ENCODE results near the gene VPS26C. TPM values are rescaled to one million over a fixed set of nuclear protein-coding genes. Genes with fewer than 3 reads are reported as not detected.
A peak's percentile ranks its signal among the peaks of the same experiment; 100 is the strongest.
"Not testable (repeated sequence)": the region's sequence is repeated elsewhere in the genome, so short reads cannot be mapped to it uniquely, and the experiment has no call there.

Gene VPS26C
- total RNA-seq = 10 to 100 TPM; 68.9 to 69.0 TPM

- peak; percentile 91 to 93 for ATAC-seq
- peak; percentile 97 to 99 for DNase-seq (ENCODE audit: low spot score in 2 of 2)
- no peaks in the 10 kb centered on the region for H3K9me3 Mint-ChIP-seq
- H3K36me3 Mint-ChIP-seq = peaks cover 9 to 22% of the 10 kb centered on the region in 2 donors
- peak within 1 kb of the TSS; percentile 94 to 98 for H3K27ac Mint-ChIP-seq
Measured at GRCh38 chr21:37267269-37268185, at the start of gene VPS26C. Gene VPS26C (minus strand): TSS chr21:37267334. CDS start chr21:37267294, 40 bp downstream.

GRCh38 chr21:37316072-37316471, 48.9 kb upstream of the VPS26C start:
- Mint-ChIP-seq H3K36me3 (peaks cover 9 to 13% of the 10 kb centered on the region in 2 donors), H3K9me3 (peaks cover 8 to 13% of the 10 kb centered on the region in 2 donors)
- not testable (repeated sequence) for ATAC-seq; DNase-seq (ENCODE audit: low spot score in 2 of 2); H3K27ac Mint-ChIP-seq

- no peaks in the 10 kb centered on the region for H3K9me3 Mint-ChIP-seq
- H3K36me3 Mint-ChIP-seq = no peaks in the 10 kb centered on the region
- ATAC-seq (no peak), DNase-seq (ENCODE audit: low spot score in 2 of 2) (no peak)
- no peak overlapping the region for H3K27ac Mint-ChIP-seq
Measured at GRCh38 chr21:37300114-37300751, 33.1 kb upstream of the VPS26C start.

DNA sequence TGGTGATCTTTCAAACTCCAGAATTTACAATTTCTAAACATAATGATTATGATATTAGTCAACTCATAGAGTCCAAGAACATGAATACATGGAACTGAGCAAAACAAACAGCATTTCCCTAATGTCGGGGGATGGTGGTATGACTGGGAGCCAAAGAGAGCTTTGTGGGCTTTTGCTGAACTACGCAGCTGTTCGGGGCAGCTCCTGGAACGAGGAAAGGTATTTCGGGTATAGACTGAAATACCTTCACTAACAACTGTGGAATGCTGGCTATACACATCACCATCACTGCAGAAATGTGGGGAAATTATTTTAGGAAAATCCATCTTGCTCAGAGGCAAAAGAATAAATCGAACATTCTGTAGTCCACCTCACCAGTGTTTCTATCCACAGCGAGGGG, 30.2 kb upstream of the VPS26C start:
- DNase-seq (ENCODE audit: low spot score in 2 of 2) = no peak
- H3K36me3 Mint-ChIP-seq = no peaks in the 10 kb centered on the region
- H3K27ac Mint-ChIP-seq = no peak overlapping the region
- H3K9me3 Mint-ChIP-seq = no peaks in the 10 kb centered on the region
- no peak for ATAC-seq

DNA sequence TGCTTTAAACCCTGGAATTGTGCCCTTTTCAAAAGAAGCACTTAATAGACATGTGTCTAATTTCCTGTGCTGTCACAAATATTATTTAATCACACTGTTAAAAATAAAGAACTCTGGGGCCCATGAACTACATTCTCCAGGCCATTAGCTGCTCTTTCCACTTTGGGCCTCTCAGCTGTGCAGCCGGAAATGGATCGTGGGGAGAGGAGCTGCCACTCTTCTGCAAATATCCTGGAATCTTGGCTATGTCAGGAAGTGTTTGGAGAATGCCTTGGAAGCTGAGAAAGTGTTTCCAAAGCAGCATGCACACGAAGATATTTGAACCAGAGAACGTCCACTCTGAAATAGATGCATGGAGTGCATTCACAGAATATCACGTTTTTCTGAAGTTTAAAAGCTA, 27.5 kb upstream of the VPS26C start:
- Mint-ChIP-seq H3K27ac (no peak overlapping the region), H3K9me3 (no peaks in the 10 kb centered on the region)

GRCh38 chr21:37292941-37293340, 25.8 kb upstream of the VPS26C start:
- DNase-seq (ENCODE audit: low spot score in 2 of 2) (no peak), ATAC-seq (no peak)
- H3K27ac Mint-ChIP-seq = no peak overlapping the region

More for the DNA sequence above, 27.5 kb upstream of the VPS26C start:
- DNase-seq (ENCODE audit: low spot score in 2 of 2) (no peak), ATAC-seq (no peak)
- H3K36me3 Mint-ChIP-seq = no peaks in the 10 kb centered on the region

GRCh38 chr21:37292041-37292440, 24.9 kb upstream of the VPS26C start:
- no peaks in the 10 kb centered on the region for H3K36me3 Mint-ChIP-seq
- ATAC-seq = no peak
- no peaks in the 10 kb centered on the region for H3K9me3 Mint-ChIP-seq
- DNase-seq (ENCODE audit: low spot score in 2 of 2) = no peak
- H3K27ac Mint-ChIP-seq = no peak overlapping the region

More at GRCh38 chr21:37292941-37293340, 25.8 kb upstream of the VPS26C start:
- Mint-ChIP-seq H3K36me3 (no peaks in the 10 kb centered on the region), H3K9me3 (no peaks in the 10 kb centered on the region)

DNA sequence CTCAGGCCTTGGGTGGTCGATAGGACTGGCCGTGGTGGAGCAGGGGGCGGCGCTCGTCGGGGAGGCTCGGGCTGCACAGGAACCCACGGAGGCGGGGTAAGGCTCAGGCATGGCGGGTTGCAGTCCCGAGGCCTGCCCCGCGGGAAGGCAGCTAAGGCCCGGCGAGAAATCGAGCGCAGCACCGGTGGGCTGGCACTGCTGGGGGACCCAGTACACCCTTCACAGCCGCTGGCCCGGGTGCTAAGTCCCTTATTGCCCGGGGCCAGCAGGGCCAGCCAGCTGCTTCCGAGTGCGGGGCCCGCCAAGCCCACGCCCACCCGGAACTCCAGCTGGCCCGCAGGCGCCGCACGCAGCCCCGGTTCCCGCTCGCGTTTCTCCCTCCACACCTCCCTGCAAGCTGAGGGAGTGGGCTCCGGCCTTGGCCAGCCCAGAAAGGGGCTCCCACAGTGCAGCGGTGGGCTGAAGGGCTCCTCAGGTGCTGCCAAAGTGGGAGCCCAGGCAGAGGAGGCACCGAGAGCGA, 16.1 kb upstream of the VPS26C start:
- DNase-seq (ENCODE audit: low spot score in 2 of 2); H3K36me3 Mint-ChIP-seq; H3K27ac Mint-ChIP-seq; ATAC-seq; H3K9me3 Mint-ChIP-seq: not testable (repeated sequence)

DNA sequence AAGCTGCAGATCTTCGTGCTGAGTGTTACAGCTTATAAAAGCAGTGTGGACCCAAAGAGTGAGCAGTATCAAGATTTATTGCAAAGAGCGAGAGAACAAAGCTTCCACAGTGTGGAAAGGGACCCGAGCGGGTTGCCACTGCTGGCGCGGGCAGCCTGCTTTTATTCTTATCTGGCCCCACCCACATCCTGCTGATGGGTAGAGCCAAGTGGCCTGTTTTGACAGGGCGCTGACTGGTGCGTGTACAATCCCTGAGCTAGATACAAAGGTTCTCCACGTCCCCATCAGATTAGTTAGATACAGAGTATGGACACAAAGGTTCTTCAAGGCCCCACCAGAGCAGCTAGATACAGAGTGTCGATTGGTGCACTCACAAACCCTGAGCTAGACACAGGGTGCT, 15.5 kb upstream of the VPS26C start:
- DNase-seq (ENCODE audit: low spot score in 2 of 2); H3K9me3 Mint-ChIP-seq; ATAC-seq; H3K36me3 Mint-ChIP-seq: not testable (repeated sequence)
- peak overlapping the region in 1 of 2 donors; percentile 75 for H3K27ac Mint-ChIP-seq

- H3K27ac Mint-ChIP-seq = peak overlapping the region in 1 of 2 donors; percentile 75
Measured at GRCh38 chr21:37281993-37282392, 14.9 kb upstream of the VPS26C start.

DNA sequence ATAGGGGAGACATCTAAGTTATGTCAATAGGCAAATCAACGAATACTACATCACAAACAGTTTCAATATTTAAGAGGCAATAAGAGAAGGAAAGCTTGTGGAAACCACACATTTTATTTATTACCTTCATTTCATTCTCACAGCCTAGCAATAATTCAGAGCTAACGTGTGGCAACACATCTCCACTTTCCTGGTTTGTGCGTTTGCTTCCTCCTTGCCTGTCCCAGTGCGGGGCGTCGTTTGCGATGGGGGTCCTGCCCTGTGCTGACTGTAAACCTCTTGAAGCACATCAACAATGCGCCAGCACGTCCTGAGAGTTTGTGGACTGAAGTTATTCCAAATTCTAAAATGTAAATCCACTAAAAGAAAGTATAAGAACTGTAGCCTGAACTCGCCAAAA, 14.4 kb upstream of the VPS26C start:
- no peak for DNase-seq (ENCODE audit: low spot score in 2 of 2)
- Mint-ChIP-seq H3K9me3 (peaks cover 0 to 4% of the 10 kb centered on the region in 2 donors), H3K27ac (no peak overlapping the region), H3K36me3 (no peaks in the 10 kb centered on the region)
- ATAC-seq = no peak

More at GRCh38 chr21:37281993-37282392, 14.9 kb upstream of the VPS26C start:
- DNase-seq (ENCODE audit: low spot score in 2 of 2) (no peak), ATAC-seq (peak in 1 of 2 donors; percentile 78)
- Mint-ChIP-seq H3K9me3 (peaks cover 0 to 4% of the 10 kb centered on the region in 2 donors), H3K36me3 (no peaks in the 10 kb centered on the region)

DNA sequence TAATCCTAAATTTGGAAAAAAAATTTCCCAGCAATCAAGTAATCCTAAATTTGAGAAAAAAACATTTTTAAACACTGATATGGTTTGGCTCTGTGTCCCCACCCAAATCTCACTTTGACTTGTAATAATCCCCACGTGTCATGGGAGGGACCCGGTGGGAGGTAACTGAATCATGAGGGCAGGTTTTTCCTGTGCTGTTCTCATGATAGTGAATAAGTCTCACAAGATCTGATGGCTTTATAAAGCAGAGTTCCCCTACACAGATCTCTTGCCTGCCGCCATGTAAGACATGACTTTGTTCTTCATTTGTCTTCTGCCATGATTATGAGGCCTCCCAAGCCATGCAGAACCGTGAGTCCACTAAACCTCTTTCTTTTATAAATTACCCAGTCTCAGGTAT, 12.1 kb upstream of the VPS26C start:
- DNase-seq (ENCODE audit: low spot score in 2 of 2); H3K27ac Mint-ChIP-seq; ATAC-seq; H3K9me3 Mint-ChIP-seq; H3K36me3 Mint-ChIP-seq: not testable (repeated sequence)

DNA sequence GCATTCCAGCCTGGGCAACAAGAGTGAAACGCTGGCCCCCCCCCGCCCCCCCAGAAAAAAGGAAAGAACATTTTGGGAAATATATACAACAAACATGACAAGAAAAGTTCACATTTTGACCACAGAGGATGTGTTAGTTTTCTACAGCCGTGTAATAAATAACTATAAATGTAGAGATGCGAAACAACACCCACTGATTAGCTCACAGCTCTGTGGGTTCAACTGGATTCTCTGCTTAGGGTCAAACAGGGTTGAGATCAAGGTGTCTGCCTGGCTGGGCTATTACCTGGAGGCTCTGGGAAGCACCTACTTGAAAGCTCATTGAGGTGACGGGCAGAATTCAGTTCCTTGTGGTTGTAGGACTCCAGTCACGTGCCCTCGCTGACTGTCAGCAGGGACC, 11.1 kb upstream of the VPS26C start:
- Mint-ChIP-seq H3K9me3 (peaks cover 0 to 4% of the 10 kb centered on the region in 2 donors), H3K36me3 (no peaks in the 10 kb centered on the region), H3K27ac (no peak overlapping the region)
- no peak for ATAC-seq
- DNase-seq (ENCODE audit: low spot score in 2 of 2) = no peak

GRCh38 chr21:37276377-37276776, 9.2 kb upstream of the VPS26C start:
- Mint-ChIP-seq H3K27ac (peak overlapping the region in 1 of 2 donors; percentile 65), H3K9me3 (peaks cover 0 to 4% of the 10 kb centered on the region in 2 donors), H3K36me3 (no peaks in the 10 kb centered on the region)
- DNase-seq (ENCODE audit: low spot score in 2 of 2) = no peak
- no peak for ATAC-seq

DNA sequence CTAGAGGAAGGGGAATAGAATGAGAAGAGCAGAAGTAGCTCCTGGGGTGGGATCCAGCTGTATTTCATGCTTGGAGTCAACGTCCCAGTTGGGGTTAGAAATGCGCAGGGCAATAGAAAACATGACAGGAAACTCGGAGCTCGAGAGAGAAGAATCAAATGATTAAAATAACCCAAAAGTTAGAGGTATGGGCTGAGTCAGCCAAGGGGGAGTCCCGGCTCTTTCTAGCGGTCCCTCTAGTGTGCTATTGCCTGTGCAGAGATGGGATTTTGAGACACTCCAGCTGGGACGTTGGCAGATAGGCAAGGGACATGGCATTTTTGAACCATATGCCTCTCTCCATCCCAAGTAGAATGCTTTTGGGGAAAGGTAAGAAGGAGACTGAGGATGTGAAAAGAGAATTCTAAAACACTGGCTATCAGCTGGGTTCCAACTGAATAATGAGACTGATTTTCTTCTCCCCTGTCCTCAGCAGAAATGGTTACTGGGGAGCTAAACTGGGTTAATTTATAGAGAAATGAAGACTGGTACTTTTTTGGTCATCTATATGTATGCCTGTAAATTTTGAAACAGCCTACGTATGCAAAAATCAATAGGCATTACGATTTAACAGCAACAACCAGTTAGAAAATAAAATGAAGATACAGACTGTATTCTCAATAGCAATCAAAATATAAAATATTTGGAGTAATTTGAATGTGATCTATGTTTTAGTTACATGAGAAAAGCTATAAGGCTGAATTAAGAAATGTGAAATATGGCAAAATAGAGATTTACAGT, 7.0 kb upstream of the VPS26C start:
- H3K9me3 Mint-ChIP-seq = no peaks in the 10 kb centered on the region
- H3K36me3 Mint-ChIP-seq = peaks cover 0 to 7% of the 10 kb centered on the region in 2 donors
- DNase-seq (ENCODE audit: low spot score in 2 of 2) (no peak), ATAC-seq (peak in 1 of 2 donors; percentile 41)
- H3K27ac Mint-ChIP-seq = no peak overlapping the region

- peaks cover 0 to 7% of the 10 kb centered on the region in 2 donors for H3K36me3 Mint-ChIP-seq
- DNase-seq (ENCODE audit: low spot score in 2 of 2) (no peak), ATAC-seq (no peak)
- H3K27ac Mint-ChIP-seq = no peak overlapping the region
- H3K9me3 Mint-ChIP-seq = no peaks in the 10 kb centered on the region
Measured at GRCh38 chr21:37273440-37273839, 6.3 kb upstream of the VPS26C start.

Measured in activated naive CD4-positive, alpha-beta T cell treated with anti-CD3 and anti-CD28 coated beads, Interleukin-2, amount 50 U/mL, for 72 hours (primary cell).